H9 (cell line): ENCODE results near the gene TBC1D22A. TPM values are rescaled to one million over a fixed set of nuclear protein-coding genes. Genes with fewer than 3 reads are reported as not detected.

ENCODE experiments used
- DNase-seq: peaks from one replicate; pipeline ENCODE4 v3.0.0-alpha.2; 2017
- H2AFZ ChIP-seq: one replicate; pipeline ENCODE4 v1.6.1; 2013; ENCODE audit warnings: mild to moderate bottlenecking, low read length, control low read depth, moderate library complexity
- H2AK5ac ChIP-seq: 2 replicates; pipeline ENCODE4 v1.6.1; 2013; ENCODE audit warnings: low read length, control low read depth, mixed read lengths; ENCODE audit not compliant: insufficient read length
- H2BK120ac ChIP-seq: one replicate; pipeline ENCODE4 v1.6.1; 2013; ENCODE audit warnings: low read depth, mild to moderate bottlenecking, low read length, control low read depth, inconsistent platforms; ENCODE audit not compliant: poor library complexity, severe bottlenecking
- H2BK12ac ChIP-seq: 2 replicates; pipeline ENCODE4 v1.6.1; 2013; ENCODE audit warnings: low read length, control low read depth, mixed read lengths, low read depth; ENCODE audit not compliant: insufficient read length
- H2BK15ac ChIP-seq: 2 replicates; pipeline ENCODE4 v1.6.1; 2013; ENCODE audit warnings: low read depth, low read length, control low read depth
- H2BK20ac ChIP-seq: one replicate; pipeline ENCODE4 v1.6.1; 2013; ENCODE audit warnings: low read depth, mild to moderate bottlenecking, low read length, control low read depth, inconsistent platforms; ENCODE audit not compliant: poor library complexity, severe bottlenecking
- H2BK5ac ChIP-seq: 2 replicates; pipeline ENCODE4 v1.6.1; 2013; ENCODE audit warnings: low read length, control low read depth, mixed read lengths; ENCODE audit not compliant: insufficient read length
- H3K14ac ChIP-seq: 2 replicates; pipeline ENCODE4 v1.6.1; 2013; ENCODE audit warnings: low read length, control low read depth; ENCODE audit not compliant: insufficient read depth
- H3K18ac ChIP-seq: 2 replicates; pipeline ENCODE4 v1.6.1; 2013; ENCODE audit warnings: low read depth, mild to moderate bottlenecking, mixed read lengths, low read length, control low read depth; ENCODE audit not compliant: insufficient read length
- H3K23ac ChIP-seq: 2 replicates; pipeline ENCODE4 v1.6.1; 2013; ENCODE audit warnings: low read length, control low read depth, mixed read lengths, low read depth; ENCODE audit not compliant: insufficient read length
- H3K23me2 ChIP-seq: 2 replicates; pipeline ENCODE4 v1.6.1; 2013; ENCODE audit warnings: low read depth, mild to moderate bottlenecking, mixed read lengths, low read length, control low read depth; ENCODE audit not compliant: insufficient read length, poor library complexity, severe bottlenecking
- H3K27ac ChIP-seq: 2 replicates; pipeline ENCODE4 v1.5.1; 2013; ENCODE audit warnings: low read length, control low read depth, mixed read lengths, low read depth; ENCODE audit not compliant: insufficient read length
- H3K27me3 ChIP-seq: 2 replicates; pipeline ENCODE4 v1.6.1; 2013; ENCODE audit warnings: low read length, control low read depth, inconsistent platforms; ENCODE audit not compliant: insufficient read depth
- H3K4ac ChIP-seq: 2 replicates; pipeline ENCODE4 v1.6.1; 2013; ENCODE audit warnings: low read depth, mild to moderate bottlenecking, control low read depth, inconsistent platforms, low read length, moderate library complexity
- H3K4me1 ChIP-seq: 2 replicates; pipeline ENCODE4 v1.6.1; 2013; ENCODE audit warnings: low read length, control low read depth, inconsistent platforms; ENCODE audit not compliant: insufficient read depth
- H3K4me2 ChIP-seq: 2 replicates; pipeline ENCODE4 v1.6.1; 2013; ENCODE audit warnings: low read length, control low read depth, mixed read lengths; ENCODE audit not compliant: insufficient read length, insufficient read depth
- H3K56ac ChIP-seq: 2 replicates; pipeline ENCODE4 v1.6.1; 2013; ENCODE audit warnings: low read depth, mild to moderate bottlenecking, mixed read lengths, low read length, control low read depth; ENCODE audit not compliant: insufficient read length
- H3K79me1 ChIP-seq: 2 replicates; pipeline ENCODE4 v1.6.1; 2013; ENCODE audit warnings: low read depth, mild to moderate bottlenecking, moderate library complexity, low read length, control low read depth, inconsistent platforms; ENCODE audit not compliant: insufficient read depth, poor library complexity, severe bottlenecking
- H3K79me2 ChIP-seq: 2 replicates; pipeline ENCODE4 v1.6.1; 2013; ENCODE audit warnings: low read length, control low read depth, inconsistent platforms; ENCODE audit not compliant: insufficient read depth
- H3K9ac ChIP-seq: 2 replicates; pipeline ENCODE4 v1.6.1; 2013; ENCODE audit warnings: low read length, control low read depth, mixed read lengths; ENCODE audit not compliant: insufficient read length; ENCODE audit errors: extremely low read depth
- H3K9me3 ChIP-seq: one replicate; pipeline ENCODE4 v1.6.1; 2013; ENCODE audit warnings: low read depth, low read length, inconsistent platforms; ENCODE audit not compliant: control insufficient read depth
- H3T11ph ChIP-seq: one replicate; pipeline ENCODE4 v1.6.1; 2013; ENCODE audit warnings: mild to moderate bottlenecking, low read length, control low read depth, inconsistent platforms
- H4K20me1 ChIP-seq: one replicate; pipeline ENCODE4 v1.6.1; 2013; ENCODE audit not compliant: control insufficient read depth, insufficient read length, insufficient read depth
- H4K5ac ChIP-seq: 2 replicates; pipeline ENCODE4 v1.6.1; 2013; ENCODE audit warnings: low read depth, mild to moderate bottlenecking, mixed read lengths, low read length, control low read depth; ENCODE audit not compliant: insufficient read length
- H4K8ac ChIP-seq: replicated peaks from 2 replicates; pipeline ENCODE4 v1.6.1; 2013; ENCODE audit warnings: low read length, control low read depth, mixed read lengths, low read depth; ENCODE audit not compliant: insufficient read length
- H4K91ac ChIP-seq: 2 replicates; pipeline ENCODE4 v1.6.1; 2013; ENCODE audit warnings: low read depth, mild to moderate bottlenecking, moderate library complexity, mixed read lengths, low read length, control low read depth; ENCODE audit not compliant: insufficient read length
- H3K27ac Mint-ChIP-seq, 3 experiments: 2 replicates in 2 of 3; 3 replicates in 1 of 3; pipeline ENCODE4 v1.8.0; 2020 to 2021; ENCODE audit warnings: mixed read lengths in 3 of 3, mild to moderate bottlenecking in 1 of 3, moderate library complexity in 1 of 3
- H3K27me3 Mint-ChIP-seq: 2 replicates; pipeline ENCODE4 v1.8.0; 2021; ENCODE audit warnings: low read depth, mild to moderate bottlenecking, moderate library complexity, mixed read lengths
- H3K36me3 Mint-ChIP-seq, 3 experiments: 2 replicates in 2 of 3; 3 replicates in 1 of 3; pipeline ENCODE4 v1.8.0; 2020 to 2021; ENCODE audit warnings: low read depth in 3 of 3, mixed read lengths in 3 of 3; ENCODE audit not compliant: insufficient read depth in 1 of 3
- H3K4me1 Mint-ChIP-seq, 2 experiments: 2 replicates each; pipeline ENCODE4 v1.8.0; 2020; ENCODE audit warnings: mixed read lengths in 2 of 2
- H3K4me3 Mint-ChIP-seq, 2 experiments: 2 replicates in 1 of 2; 3 replicates in 1 of 2; pipeline ENCODE4 v1.8.0; 2020 to 2021; ENCODE audit warnings: mild to moderate bottlenecking in 2 of 2, mixed read lengths in 2 of 2, moderate library complexity in 1 of 2
- H3K9me3 Mint-ChIP-seq, 2 experiments: 2 replicates in 1 of 2; 3 replicates in 1 of 2; pipeline ENCODE4 v1.8.0; 2020; ENCODE audit warnings: mild to moderate bottlenecking in 2 of 2, mixed read lengths in 2 of 2, moderate library complexity in 1 of 2
- CTCF ChIP-seq: fragments of 200-600 bp; sonication (generic); conservative IDR thresholded peaks from 3 replicates; pipeline ENCODE4 v1.8.0; 2021; ENCODE audit warnings: antibody characterized with exemption, mild to moderate bottlenecking
- WGBS: extraction: QIAGEN DNeasy Blood & Tissue Kit; methylation state at CpG from one replicate; pipeline ENCODE4 v1.1.7; 2013; ENCODE audit warnings: missing lambda C conversion rate, low lambda C conversion rate, mixed read lengths; ENCODE audit not compliant: insufficient read length; ENCODE audit errors: extremely low coverage; 5-methylcytosine and 5-hydroxymethylcytosine counted together
- total RNA-seq: library from RNA; stranded (reverse); gene quantifications from 2 replicates; pipeline ENCODE4 v1.2.1, GENCODE V29; 2021

The TBC1D22A gene
- total RNA-seq, 1 experiment from 2014 or later = 20.8 TPM

- H3K14ac ChIP-seq = no peak overlapping the region
- H3K27me3 Mint-ChIP-seq = no peaks in the 10 kb centered on the region
- H2AK5ac ChIP-seq = no peak overlapping the region
- H3K4me3 Mint-ChIP-seq = no peak overlapping the region
- H3K9me3 ChIP-seq = no peaks in the 10 kb centered on the region
- no peak overlapping the region for H3K27ac ChIP-seq
- H2BK20ac ChIP-seq = no peak overlapping the region
- H3K23ac ChIP-seq = no peak overlapping the region
- TF ChIP-seq CTCF = peak; percentile 21; the same call in 2 of the 3 replicates
- H3K27me3 ChIP-seq = no peaks in the 10 kb centered on the region
- H2AFZ ChIP-seq = no peak overlapping the region
- no peak overlapping the region for H4K8ac ChIP-seq
- H3K23me2 ChIP-seq = no peaks in the 10 kb centered on the region
- H3K9me3 Mint-ChIP-seq = no peaks in the 10 kb centered on the region
- no peaks in the 10 kb centered on the region for H3K36me3 Mint-ChIP-seq
- no peaks in the 10 kb centered on the region for H3K79me2 ChIP-seq
- H3K4me2 ChIP-seq = no peak overlapping the region
- no peak overlapping the region for H3K9ac ChIP-seq
- H3K79me1 ChIP-seq = no peaks in the 10 kb centered on the region
- no peak overlapping the region for H3T11ph ChIP-seq
- no peaks in the 10 kb centered on the region for H3K4me1 ChIP-seq
- H4K20me1 ChIP-seq = no peaks in the 10 kb centered on the region
- H2BK15ac ChIP-seq = no peak overlapping the region
- H3K18ac ChIP-seq = no peak overlapping the region
- no peak overlapping the region for H2BK12ac ChIP-seq
- no peak overlapping the region for H3K56ac ChIP-seq
- no peak overlapping the region for H2BK5ac ChIP-seq
- no CpG with 5 or more reads among the region's 25 CpGs for WGBS
- DNase-seq = no peak
- H4K91ac ChIP-seq = no peak overlapping the region
- peak overlapping the region in 2 of 3 experiments; percentile 15 to 86; a peak in 1 of 7 replicates for H3K27ac Mint-ChIP-seq
- H3K4me1 Mint-ChIP-seq = peaks cover 20 to 22% of the 10 kb centered on the region in 2 experiments
- H3K4ac ChIP-seq = no peak overlapping the region
- H4K5ac ChIP-seq = no peak overlapping the region
- no peak overlapping the region for H2BK120ac ChIP-seq
Observed at GRCh38 chr22:46992121-46992731, 229.8 kb downstream of the TBC1D22A start.
